ENCODE data around the gene KLF2.

- TF ChIP-seq POLR2A (IDR thresholded peaks at IDR 0.05) (no peak), CTCF (IDR thresholded peaks at IDR 0.05) (no peak)
Observed at GRCh38 chr19:16369306-16369663, 44.7 kb downstream of the KLF2 start.
